ENCODE results near the gene NBEAL2. TPM values are rescaled to one million over a fixed set of nuclear protein-coding genes. Genes with fewer than 3 reads are reported as not detected.

NBEAL2 gene
- total RNA-seq, 1 donor from 2014 or later = 14.8 TPM

GRCh38 chr3:47047673-47048072, 68.2 kb downstream of the NBEAL2 start:
- H3K36me3 ChIP-seq (ENCODE audit: insufficient read depth, low read length) = peaks cover 19% of the 10 kb centered on the region
- H3K9me3 ChIP-seq (ENCODE audit: insufficient read depth, low read depth, low read length) = no peaks in the 10 kb centered on the region
- DNase-seq (ENCODE audit: low read depth) = no peak
- TF ChIP-seq, protein P1, sequence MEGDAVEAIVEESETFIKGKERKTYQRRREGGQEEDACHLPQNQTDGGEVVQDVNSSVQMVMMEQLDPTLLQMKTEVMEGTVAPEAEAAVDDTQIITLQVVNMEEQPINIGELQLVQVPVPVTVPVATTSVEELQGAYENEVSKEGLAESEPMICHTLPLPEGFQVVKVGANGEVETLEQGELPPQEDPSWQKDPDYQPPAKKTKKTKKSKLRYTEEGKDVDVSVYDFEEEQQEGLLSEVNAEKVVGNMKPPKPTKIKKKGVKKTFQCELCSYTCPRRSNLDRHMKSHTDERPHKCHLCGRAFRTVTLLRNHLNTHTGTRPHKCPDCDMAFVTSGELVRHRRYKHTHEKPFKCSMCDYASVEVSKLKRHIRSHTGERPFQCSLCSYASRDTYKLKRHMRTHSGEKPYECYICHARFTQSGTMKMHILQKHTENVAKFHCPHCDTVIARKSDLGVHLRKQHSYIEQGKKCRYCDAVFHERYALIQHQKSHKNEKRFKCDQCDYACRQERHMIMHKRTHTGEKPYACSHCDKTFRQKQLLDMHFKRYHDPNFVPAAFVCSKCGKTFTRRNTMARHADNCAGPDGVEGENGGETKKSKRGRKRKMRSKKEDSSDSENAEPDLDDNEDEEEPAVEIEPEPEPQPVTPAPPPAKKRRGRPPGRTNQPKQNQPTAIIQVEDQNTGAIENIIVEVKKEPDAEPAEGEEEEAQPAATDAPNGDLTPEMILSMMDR (IDR thresholded peaks at IDR 0.05; ENCODE audit: insufficient read depth, low read depth, low read length) = no peak
- TF ChIP-seq EZH2 (IDR thresholded peaks at IDR 0.05; ENCODE audit: insufficient read depth, low read length) = no peak
- no peak overlapping the region for H3K4me3 ChIP-seq (ENCODE audit: insufficient read depth, low read depth, low read length)
- no peak overlapping the region for H3K4me2 ChIP-seq (ENCODE audit: low read length)
- no peak for FAIRE-seq
- H3K9ac ChIP-seq (ENCODE audit: low read length) = no peak overlapping the region
- H3K79me2 ChIP-seq (ENCODE audit: insufficient read depth, low read length) = peaks cover 47% of the 10 kb centered on the region
- H3K4me1 ChIP-seq (ENCODE audit: insufficient read depth, low read length) = no peaks in the 10 kb centered on the region
- peaks cover 48% of the 10 kb centered on the region for H4K20me1 ChIP-seq (ENCODE audit: insufficient read depth, low read length)
- no peak overlapping the region for H2AFZ ChIP-seq (ENCODE audit: low read depth, low read length)
- Mint-ChIP-seq H3K4me1 (ENCODE audit: low read depth, unreplicated experiment) (no peaks in the 10 kb centered on the region), H3K27me3 (ENCODE audit: low read depth, unreplicated experiment) (no peaks in the 10 kb centered on the region), H3K9me3 (ENCODE audit: unreplicated experiment) (no peaks in the 10 kb centered on the region), H3K36me3 (ENCODE audit: low read depth, unreplicated experiment) (peaks cover 3% of the 10 kb centered on the region), H3K27ac (ENCODE audit: unreplicated experiment) (no peak overlapping the region), H3K4me3 (ENCODE audit: unreplicated experiment) (no peak overlapping the region)
- H3K27ac ChIP-seq (ENCODE audit: low read depth, low read length) = no peak overlapping the region
- no peaks in the 10 kb centered on the region for H3K27me3 ChIP-seq (ENCODE audit: insufficient read depth, low read length)

DNA sequence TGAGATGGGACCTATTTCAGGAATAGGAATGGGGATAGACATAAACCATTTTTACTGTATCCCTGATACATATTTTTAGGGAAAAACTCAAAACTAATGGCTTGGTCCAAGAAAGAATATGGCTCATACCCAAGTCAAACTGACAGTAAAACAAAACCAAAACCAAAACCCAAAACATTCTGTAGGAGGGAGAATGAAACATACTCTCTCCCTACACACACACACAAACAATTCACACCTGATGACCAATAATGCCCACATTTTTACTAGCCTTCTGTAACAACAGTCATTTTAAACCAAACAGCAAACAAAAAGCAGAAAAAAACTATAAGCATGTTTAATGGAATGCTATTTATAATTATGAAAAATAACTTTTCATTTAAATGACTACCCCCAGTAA, 74.9 kb downstream of the NBEAL2 start:
- FAIRE-seq (no peak), DNase-seq (ENCODE audit: low read depth) (no peak)
- TF ChIP-seq EZH2 (IDR thresholded peaks at IDR 0.05; ENCODE audit: insufficient read depth, low read length) = no peak
- TF ChIP-seq, protein P1 (IDR thresholded peaks at IDR 0.05; ENCODE audit: insufficient read depth, low read depth, low read length) = no peak
- Mint-ChIP-seq H3K27ac (ENCODE audit: unreplicated experiment) (no peak overlapping the region), H3K27me3 (ENCODE audit: low read depth, unreplicated experiment) (no peaks in the 10 kb centered on the region), H3K36me3 (ENCODE audit: low read depth, unreplicated experiment) (peaks cover 7% of the 10 kb centered on the region), H3K9me3 (ENCODE audit: unreplicated experiment) (no peaks in the 10 kb centered on the region), H3K4me1 (ENCODE audit: low read depth, unreplicated experiment) (peaks cover 10% of the 10 kb centered on the region), H3K4me3 (ENCODE audit: unreplicated experiment) (no peak overlapping the region)
- H3K9ac ChIP-seq (ENCODE audit: low read length) = no peak overlapping the region
- H3K4me1 ChIP-seq (ENCODE audit: insufficient read depth, low read length) = no peaks in the 10 kb centered on the region
- no peak overlapping the region for H3K4me3 ChIP-seq (ENCODE audit: insufficient read depth, low read depth, low read length)
- no peak overlapping the region for H3K27ac ChIP-seq (ENCODE audit: low read depth, low read length)
- H3K36me3 ChIP-seq (ENCODE audit: insufficient read depth, low read length) = peaks cover 10% of the 10 kb centered on the region
- H3K27me3 ChIP-seq (ENCODE audit: insufficient read depth, low read length) = no peaks in the 10 kb centered on the region
- no peak overlapping the region for H2AFZ ChIP-seq (ENCODE audit: low read depth, low read length)
- no peak overlapping the region for H3K4me2 ChIP-seq (ENCODE audit: low read length)
- H3K79me2 ChIP-seq (ENCODE audit: insufficient read depth, low read length) = peaks cover 53% of the 10 kb centered on the region
- H4K20me1 ChIP-seq (ENCODE audit: insufficient read depth, low read length) = peaks cover 70% of the 10 kb centered on the region
- H3K9me3 ChIP-seq (ENCODE audit: insufficient read depth, low read depth, low read length) = no peaks in the 10 kb centered on the region

GRCh38 chr3:47056705-47057104, 77.2 kb downstream of the NBEAL2 start:
- Mint-ChIP-seq H3K27ac (ENCODE audit: unreplicated experiment) (peak overlapping the region; percentile 35), H3K4me1 (ENCODE audit: low read depth, unreplicated experiment) (peaks cover 10% of the 10 kb centered on the region), H3K36me3 (ENCODE audit: low read depth, unreplicated experiment) (peaks cover 7% of the 10 kb centered on the region), H3K9me3 (ENCODE audit: unreplicated experiment) (no peaks in the 10 kb centered on the region), H3K27me3 (ENCODE audit: low read depth, unreplicated experiment) (no peaks in the 10 kb centered on the region), H3K4me3 (ENCODE audit: unreplicated experiment) (no peak overlapping the region)
- H3K27ac ChIP-seq (ENCODE audit: low read depth, low read length) = no peak overlapping the region
- no peaks in the 10 kb centered on the region for H3K4me1 ChIP-seq (ENCODE audit: insufficient read depth, low read length)
- H3K9ac ChIP-seq (ENCODE audit: low read length) = no peak overlapping the region
- FAIRE-seq (no peak), DNase-seq (ENCODE audit: low read depth) (no peak)
- no peaks in the 10 kb centered on the region for H3K27me3 ChIP-seq (ENCODE audit: insufficient read depth, low read length)
- peaks cover 72% of the 10 kb centered on the region for H4K20me1 ChIP-seq (ENCODE audit: insufficient read depth, low read length)
- H3K9me3 ChIP-seq (ENCODE audit: insufficient read depth, low read depth, low read length) = no peaks in the 10 kb centered on the region
- no peak overlapping the region for H2AFZ ChIP-seq (ENCODE audit: low read depth, low read length)
- H3K4me3 ChIP-seq (ENCODE audit: insufficient read depth, low read depth, low read length) = no peak overlapping the region
- peaks cover 16% of the 10 kb centered on the region for H3K36me3 ChIP-seq (ENCODE audit: insufficient read depth, low read length)
- TF ChIP-seq, protein P1 (IDR thresholded peaks at IDR 0.05; ENCODE audit: insufficient read depth, low read depth, low read length) = no peak
- TF ChIP-seq EZH2 (IDR thresholded peaks at IDR 0.05; ENCODE audit: insufficient read depth, low read length) = no peak
- H3K4me2 ChIP-seq (ENCODE audit: low read length) = no peak overlapping the region
- H3K79me2 ChIP-seq (ENCODE audit: insufficient read depth, low read length) = peaks cover 53% of the 10 kb centered on the region

Data from astrocyte (in vitro differentiated cells and primary cell).